ENCODE measurements around the gene NOL9. TPM values are rescaled to one million over a fixed set of nuclear protein-coding genes. Genes with fewer than 3 reads are reported as not detected.

NOL9 gene
- total and polyA plus RNA-seq, 10 of the 15 experiments (the other 5 are each of a cell fraction or from before 2014, with no cell fraction given): 3.9 to 35.9 (median 23.0) TPM

DNA sequence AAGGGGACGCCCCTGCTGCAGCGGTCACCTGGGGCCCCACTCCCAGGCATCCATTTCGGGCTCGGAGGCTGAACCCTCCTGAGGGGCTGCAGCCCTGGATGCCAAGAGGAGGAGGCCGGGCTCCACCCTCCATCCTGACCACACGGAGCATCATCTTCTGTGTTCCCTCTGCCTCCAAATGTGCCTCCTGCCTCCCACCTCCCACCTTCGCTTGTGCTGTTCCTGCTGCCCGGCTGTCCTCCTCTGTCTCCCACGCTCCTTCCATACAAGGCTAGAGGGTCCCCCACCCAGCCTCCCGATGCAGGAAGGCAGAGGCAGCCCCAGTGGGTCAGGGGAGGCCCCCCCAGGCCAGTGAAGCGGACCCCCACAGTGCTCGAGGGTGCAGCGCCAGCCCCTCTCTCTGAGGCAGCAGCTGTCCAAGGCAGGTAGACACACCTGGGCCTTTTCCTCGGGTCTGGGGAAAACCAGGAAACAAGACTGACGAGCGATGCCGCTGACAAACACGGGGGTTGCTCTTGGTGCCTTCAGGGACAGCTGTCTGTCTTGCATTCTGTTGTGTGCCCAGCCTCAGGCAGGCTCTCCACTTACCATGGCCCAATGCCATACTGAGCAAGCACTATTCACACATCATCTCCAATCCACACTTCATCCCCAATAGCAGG, 46.0 kb downstream of the NOL9 start:
- Histone ChIP-seq H3K27me3 (replicated peaks in 1 of 2; ENCODE audit: control insufficient read depth in 2 of 2, insufficient read depth in 2 of 2, low read length in 1 of 2) (no peaks in the 10 kb centered on the region; a peak in 1 of 4 replicates), H4K20me1 (ENCODE audit: control insufficient read depth, insufficient read depth) (no peaks in the 10 kb centered on the region; the same call in 1 of the 2 replicates), H3K36me3 (ENCODE audit: control insufficient read depth in 2 of 2, insufficient read depth in 2 of 2, low read length in 1 of 2) (no peaks in the 10 kb centered on the region), H3K4me1 (ENCODE audit: control insufficient read depth, insufficient read depth, low read length) (no peaks in the 10 kb centered on the region), H3K27ac (ENCODE audit: control insufficient read depth, insufficient read depth) (no peak overlapping the region), H3K4me3 (no peak overlapping the region), H3K79me2 (ENCODE audit: control insufficient read depth, insufficient read depth, low read length) (no peaks in the 10 kb centered on the region), H3K9ac (ENCODE audit: control insufficient read depth, insufficient read depth, low read length) (no peak overlapping the region), H3K4me2 (ENCODE audit: control insufficient read depth, insufficient read depth) (no peak overlapping the region), H2AFZ (ENCODE audit: control insufficient read depth, low read depth, low read length) (no peak overlapping the region), H3K9me3 (replicated peaks; ENCODE audit: control insufficient read depth, insufficient read depth, low read length) (no peaks in the 10 kb centered on the region)
- ATAC-seq: no peak
- POLR2A ChIA-PET: interaction anchor here (0.6 kb wide), 1 partner anchor 96 kb away, joined by 4 read pairs; no protein-coding TSS in a partner anchor
- in situ Hi-C loops (cut with MboI) (no loop called here), intact Hi-C loops (cut with micrococcal nuclease; ENCODE audit: unreplicated experiment) (no loop called here)
- CTCF ChIA-PET: interaction anchor here (0.6 to 1.2 kb wide), 2 partner anchors 139 to 211 kb away, joined by 3 to 4 read pairs; no protein-coding TSS in a partner anchor
- FAIRE-seq: no peak
- RAD21 ChIA-PET (ENCODE audit: unreplicated experiment): no interaction called here
- TF ChIP-seq FOS (IDR thresholded peaks at IDR 0.05; ENCODE audit: borderline replicate concordance, extremely low read depth, insufficient read length) (no peak), GABPA (IDR thresholded peaks at IDR 0.05; ENCODE audit: low read depth) (no peak), MEF2A (IDR thresholded peaks at IDR 0.05; ENCODE audit: insufficient read depth, low read depth, low read length) (no peak), YBX1 (IDR thresholded peaks at IDR 0.05) (no peak)
- TF ChIP-seq, protein P1, sequence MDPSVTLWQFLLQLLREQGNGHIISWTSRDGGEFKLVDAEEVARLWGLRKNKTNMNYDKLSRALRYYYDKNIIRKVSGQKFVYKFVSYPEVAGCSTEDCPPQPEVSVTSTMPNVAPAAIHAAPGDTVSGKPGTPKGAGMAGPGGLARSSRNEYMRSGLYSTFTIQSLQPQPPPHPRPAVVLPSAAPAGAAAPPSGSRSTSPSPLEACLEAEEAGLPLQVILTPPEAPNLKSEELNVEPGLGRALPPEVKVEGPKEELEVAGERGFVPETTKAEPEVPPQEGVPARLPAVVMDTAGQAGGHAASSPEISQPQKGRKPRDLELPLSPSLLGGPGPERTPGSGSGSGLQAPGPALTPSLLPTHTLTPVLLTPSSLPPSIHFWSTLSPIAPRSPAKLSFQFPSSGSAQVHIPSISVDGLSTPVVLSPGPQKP (IDR thresholded peaks at IDR 0.05; ENCODE audit: low read depth, low read length): no peak
- TF ChIP-seq, protein P2, sequence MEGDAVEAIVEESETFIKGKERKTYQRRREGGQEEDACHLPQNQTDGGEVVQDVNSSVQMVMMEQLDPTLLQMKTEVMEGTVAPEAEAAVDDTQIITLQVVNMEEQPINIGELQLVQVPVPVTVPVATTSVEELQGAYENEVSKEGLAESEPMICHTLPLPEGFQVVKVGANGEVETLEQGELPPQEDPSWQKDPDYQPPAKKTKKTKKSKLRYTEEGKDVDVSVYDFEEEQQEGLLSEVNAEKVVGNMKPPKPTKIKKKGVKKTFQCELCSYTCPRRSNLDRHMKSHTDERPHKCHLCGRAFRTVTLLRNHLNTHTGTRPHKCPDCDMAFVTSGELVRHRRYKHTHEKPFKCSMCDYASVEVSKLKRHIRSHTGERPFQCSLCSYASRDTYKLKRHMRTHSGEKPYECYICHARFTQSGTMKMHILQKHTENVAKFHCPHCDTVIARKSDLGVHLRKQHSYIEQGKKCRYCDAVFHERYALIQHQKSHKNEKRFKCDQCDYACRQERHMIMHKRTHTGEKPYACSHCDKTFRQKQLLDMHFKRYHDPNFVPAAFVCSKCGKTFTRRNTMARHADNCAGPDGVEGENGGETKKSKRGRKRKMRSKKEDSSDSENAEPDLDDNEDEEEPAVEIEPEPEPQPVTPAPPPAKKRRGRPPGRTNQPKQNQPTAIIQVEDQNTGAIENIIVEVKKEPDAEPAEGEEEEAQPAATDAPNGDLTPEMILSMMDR (IDR thresholded peaks at IDR 0.05 in 2 of 3, conservative IDR thresholded peaks at IDR 0.05 in 1 of 3; ENCODE audit: control insufficient read depth in 2 of 3, extremely low read depth in 1 of 3, insufficient read depth in 1 of 3, low read depth in 3 of 3, low read length in 3 of 3): no peak
- 38% methylated on average over 18 of the region's 18 CpGs for WGBS (ENCODE audit: insufficient coverage, insufficient replicate concordance, low lambda C conversion rate, missing lambda C conversion rate)
- DNase-seq (ENCODE audit: low read depth, low spot score): no peak
- SMC1A ChIA-PET (ENCODE audit: uncharacterized antibody, unreplicated experiment): no interaction called here
- BruUV-seq (replicated peaks): no TSS peak
